Vagina (tissue), 2 donors: Measurements from ENCODE around the gene NMT1.

Source experiments
- CTCF ChIP-seq, 3 experiments: fragments of 450-650 bp in 2 of 3; fragments of 200-600 bp in 1 of 3; sonication (generic) in 1 of 3; IDR thresholded peaks; one replicate each; pipeline ENCODE4 v1.5.1; 2017 to 2019; ENCODE audit warnings: antibody characterized with exemption in 3 of 3, mild to moderate bottlenecking in 2 of 3, moderate library complexity in 2 of 3
- POLR2A ChIP-seq, 2 donors: fragments of 450-650 bp; IDR thresholded peaks; one replicate each; pipeline ENCODE4 v1.6.1; 2017; ENCODE audit warnings: antibody characterized with exemption in 2 of 2, mild to moderate bottlenecking in 2 of 2, moderate library complexity in 2 of 2
- POLR2AphosphoS5 ChIP-seq, 2 donors: sonication (generic); formaldehyde crosslinking; IDR thresholded peaks; one replicate each; pipeline ENCODE4 v1.9.0; 2017; ENCODE audit warnings: antibody characterized with exemption in 2 of 2, mild to moderate bottlenecking in 2 of 2, low read depth in 1 of 2; ENCODE audit not compliant: insufficient read depth in 1 of 2

- no peak for TF ChIP-seq POLR2A (IDR thresholded peaks at IDR 0.05)
- TF ChIP-seq POLR2AphosphoS5 (IDR thresholded peaks at IDR 0.05; ENCODE audit: insufficient read depth in 1 of 2, low read depth in 1 of 2): no peak
- TF ChIP-seq CTCF (IDR thresholded peaks at IDR 0.05): no peak
Measured at GRCh38 chr17:45022655-45023339, 38.3 kb upstream of the NMT1 start.
